ENCODE data around the gene METTL8. TPM values are rescaled to one million over a fixed set of nuclear protein-coding genes. Genes with fewer than 3 reads are reported as not detected.
"Not testable (repeated sequence)": the region's sequence is repeated elsewhere in the genome, so short reads cannot be mapped to it uniquely, and the experiment has no call there.

METTL8 gene
- total and polyA plus RNA-seq, 4 experiments from 2014 or later, result 11.2 to 22.1 (median 18.4) TPM

DNA sequence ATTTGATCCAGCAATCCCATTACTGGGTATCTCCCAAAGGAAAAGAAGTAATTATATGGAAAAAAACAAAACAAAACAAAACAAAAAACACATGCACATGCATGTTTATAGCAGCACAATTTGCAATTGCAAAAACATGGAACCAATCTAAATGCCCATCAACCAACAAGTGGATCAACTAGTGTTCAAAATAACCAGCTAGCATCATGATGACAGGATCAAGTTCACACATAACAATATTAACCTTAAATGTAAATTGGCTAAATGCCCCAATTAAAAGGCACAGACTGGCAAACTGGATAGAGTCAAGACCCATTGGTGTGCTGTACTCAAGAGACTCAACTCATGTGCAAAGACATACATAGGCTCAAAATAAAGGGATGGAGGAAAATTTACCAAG, 55.9 kb downstream of the METTL8 start:
- Mint-ChIP-seq H3K9me3 (peaks cover 8 to 53% (median 38%) of the 10 kb centered on the region in 8 donors), H3K4me3 (peak overlapping the region in 1 of 8 donors; percentile 51), H3K4me1 (peaks cover 0 to 12% (median 3%) of the 10 kb centered on the region in 4 donors), H3K36me3 (peaks cover 58 to 75% of the 10 kb centered on the region in 2 donors)
- POLR2A ChIA-PET (ENCODE audit: partially characterized antibody); H3K4me3 ChIP-seq (ENCODE audit: low read length in 2 of 2); H3K27ac ChIP-seq (ENCODE audit: low read depth, low read length); CTCF ChIA-PET (ENCODE audit: partially characterized antibody); DNase-seq; H3K27ac Mint-ChIP-seq; H3K36me3 ChIP-seq (ENCODE audit: insufficient read depth, low read length); intact Hi-C loops (cut with micrococcal nuclease); H3K4me1 ChIP-seq (ENCODE audit: insufficient read depth, low read length); H3K27me3 Mint-ChIP-seq; H3K9me3 ChIP-seq (ENCODE audit: control insufficient read depth in 1 of 2, low read length in 2 of 2); H3K27me3 ChIP-seq (ENCODE audit: insufficient read depth, low read length): not testable (repeated sequence)

- Mint-ChIP-seq H3K4me3 (no peak overlapping the region), H3K27me3 (no peaks in the 10 kb centered on the region), H3K27ac (no peak overlapping the region), H3K9me3 (peaks cover 0 to 21% (median 17%) of the 10 kb centered on the region in 8 donors), H3K36me3 (peaks cover 16 to 21% of the 10 kb centered on the region in 2 donors), H3K4me1 (no peaks in the 10 kb centered on the region)
- no peaks in the 10 kb centered on the region for H3K9me3 ChIP-seq (ENCODE audit: control insufficient read depth in 1 of 2, low read length in 2 of 2)
- CTCF ChIA-PET (ENCODE audit: partially characterized antibody), result no interaction called here
- no peaks in the 10 kb centered on the region for H3K36me3 ChIP-seq (ENCODE audit: insufficient read depth, low read length)
- H3K27ac ChIP-seq (ENCODE audit: low read depth, low read length), result no peak overlapping the region
- intact Hi-C loops (cut with micrococcal nuclease), result no loop called here
- no peaks in the 10 kb centered on the region for H3K27me3 ChIP-seq (ENCODE audit: insufficient read depth, low read length)
- H3K4me1 ChIP-seq (ENCODE audit: insufficient read depth, low read length), result no peaks in the 10 kb centered on the region
- POLR2A ChIA-PET (ENCODE audit: partially characterized antibody), result no interaction called here
- no peak overlapping the region for H3K4me3 ChIP-seq (ENCODE audit: low read length in 2 of 2)
- no peak for DNase-seq
Measured at GRCh38 chr2:171367692-171368091, 66.1 kb downstream of the METTL8 start.

DNA sequence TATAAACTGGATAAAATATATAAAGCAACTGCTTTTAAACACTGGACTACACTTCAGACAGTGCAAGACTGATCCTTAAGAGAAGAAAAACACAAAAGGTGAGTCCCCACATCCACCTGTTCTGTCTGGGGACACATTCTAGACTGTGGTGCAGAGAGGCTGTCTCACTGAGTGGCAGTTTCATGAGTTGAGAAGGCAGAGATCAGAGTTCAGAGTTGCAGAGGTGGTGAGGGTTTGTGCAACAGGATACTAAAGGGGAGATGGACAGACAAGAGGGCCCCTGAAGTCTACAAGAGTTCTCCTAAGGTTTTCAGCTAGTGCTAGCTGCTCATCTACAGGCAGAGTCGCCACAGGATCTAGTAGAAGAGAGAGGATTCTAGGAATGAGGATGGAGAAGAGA, 68.0 kb downstream of the METTL8 start:
- no peak overlapping the region for H3K27ac Mint-ChIP-seq

DNA sequence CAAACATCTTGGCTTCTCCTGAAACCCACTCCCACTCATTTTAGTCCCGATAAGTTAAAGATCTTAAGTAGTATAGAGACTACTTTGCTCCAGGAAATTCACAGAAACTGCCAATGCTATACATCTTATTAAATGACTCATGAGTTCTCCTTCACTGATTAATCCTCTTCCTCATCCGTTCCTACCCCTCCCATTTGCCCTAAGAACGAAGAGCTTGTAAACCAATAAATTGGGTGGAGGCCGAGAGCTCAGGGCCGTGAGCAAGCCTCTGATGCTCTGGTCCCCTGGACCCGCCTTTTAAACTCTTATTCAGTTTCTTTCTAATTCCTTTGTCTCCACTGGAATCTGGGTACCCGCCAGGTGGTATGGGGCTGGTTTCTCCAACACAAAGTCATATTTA, 68.6 kb downstream of the METTL8 start:
- H3K36me3 ChIP-seq (ENCODE audit: insufficient read depth, low read length), result no peaks in the 10 kb centered on the region
- Mint-ChIP-seq H3K4me3 (no peak overlapping the region), H3K27me3 (no peaks in the 10 kb centered on the region), H3K36me3 (peaks cover 18 to 21% of the 10 kb centered on the region in 2 donors), H3K27ac (no peak overlapping the region), H3K9me3 (peaks cover 0 to 21% (median 17%) of the 10 kb centered on the region in 8 donors), H3K4me1 (peaks cover 0 to 6% (median 4%) of the 10 kb centered on the region in 4 donors)
- H3K4me1 ChIP-seq (ENCODE audit: insufficient read depth, low read length), result no peaks in the 10 kb centered on the region
- no peaks in the 10 kb centered on the region for H3K9me3 ChIP-seq (ENCODE audit: control insufficient read depth in 1 of 2, low read length in 2 of 2)
- H3K27ac ChIP-seq (ENCODE audit: low read depth, low read length), result no peak overlapping the region
- DNase-seq, result no peak
- no peaks in the 10 kb centered on the region for H3K27me3 ChIP-seq (ENCODE audit: insufficient read depth, low read length)
- POLR2A ChIA-PET (ENCODE audit: partially characterized antibody), result no interaction called here
- no peak overlapping the region for H3K4me3 ChIP-seq (ENCODE audit: low read length in 2 of 2)
- intact Hi-C loops (cut with micrococcal nuclease), result no loop called here
- CTCF ChIA-PET (ENCODE audit: partially characterized antibody), result no interaction called here

More for the DNA sequence above, 68.0 kb downstream of the METTL8 start:
- Histone ChIP-seq H3K9me3 (ENCODE audit: control insufficient read depth in 1 of 2, low read length in 2 of 2) (no peaks in the 10 kb centered on the region), H3K4me3 (ENCODE audit: low read length in 2 of 2) (no peak overlapping the region), H3K4me1 (ENCODE audit: insufficient read depth, low read length) (no peaks in the 10 kb centered on the region), H3K27ac (ENCODE audit: low read depth, low read length) (no peak overlapping the region), H3K36me3 (ENCODE audit: insufficient read depth, low read length) (no peaks in the 10 kb centered on the region), H3K27me3 (ENCODE audit: insufficient read depth, low read length) (no peaks in the 10 kb centered on the region)
- H3K4me3 Mint-ChIP-seq, result peak overlapping the region in 1 of 8 donors; percentile 33
- intact Hi-C loops (cut with micrococcal nuclease), result no loop called here
- H3K27me3 Mint-ChIP-seq, result no peaks in the 10 kb centered on the region
- H3K36me3 Mint-ChIP-seq, result peaks cover 16 to 21% of the 10 kb centered on the region in 2 donors
- ChIA-PET CTCF (ENCODE audit: partially characterized antibody) (no interaction called here), POLR2A (ENCODE audit: partially characterized antibody) (no interaction called here)
- H3K9me3 Mint-ChIP-seq, result peaks cover 0 to 21% (median 17%) of the 10 kb centered on the region in 8 donors
- H3K4me1 Mint-ChIP-seq, result peaks cover 0 to 6% (median 4%) of the 10 kb centered on the region in 4 donors
- DNase-seq, result no peak

- Histone ChIP-seq H3K36me3 (ENCODE audit: insufficient read depth, low read length) (no peaks in the 10 kb centered on the region), H3K9me3 (ENCODE audit: control insufficient read depth in 1 of 2, low read length in 2 of 2) (no peaks in the 10 kb centered on the region), H3K27ac (ENCODE audit: low read depth, low read length) (no peak overlapping the region), H3K4me1 (ENCODE audit: insufficient read depth, low read length) (no peaks in the 10 kb centered on the region), H3K27me3 (ENCODE audit: insufficient read depth, low read length) (no peaks in the 10 kb centered on the region), H3K4me3 (ENCODE audit: low read length in 2 of 2) (no peak overlapping the region)
- no peaks in the 10 kb centered on the region for H3K27me3 Mint-ChIP-seq
- H3K36me3 Mint-ChIP-seq, result peaks cover 25 to 34% of the 10 kb centered on the region in 2 donors
- no peak overlapping the region for H3K4me3 Mint-ChIP-seq
- ChIA-PET CTCF (ENCODE audit: partially characterized antibody) (no interaction called here), POLR2A (ENCODE audit: partially characterized antibody) (no interaction called here)
- no peak for DNase-seq
- H3K27ac Mint-ChIP-seq, result peak overlapping the region in 1 of 7 donors; percentile 70
- intact Hi-C loops (cut with micrococcal nuclease), result no loop called here
- peaks cover 0 to 10% (median 7%) of the 10 kb centered on the region in 4 donors for H3K4me1 Mint-ChIP-seq
- H3K9me3 Mint-ChIP-seq, result peaks cover 0 to 21% (median 16%) of the 10 kb centered on the region in 8 donors
Measured at GRCh38 chr2:171362396-171362795, 71.4 kb downstream of the METTL8 start.

DNA sequence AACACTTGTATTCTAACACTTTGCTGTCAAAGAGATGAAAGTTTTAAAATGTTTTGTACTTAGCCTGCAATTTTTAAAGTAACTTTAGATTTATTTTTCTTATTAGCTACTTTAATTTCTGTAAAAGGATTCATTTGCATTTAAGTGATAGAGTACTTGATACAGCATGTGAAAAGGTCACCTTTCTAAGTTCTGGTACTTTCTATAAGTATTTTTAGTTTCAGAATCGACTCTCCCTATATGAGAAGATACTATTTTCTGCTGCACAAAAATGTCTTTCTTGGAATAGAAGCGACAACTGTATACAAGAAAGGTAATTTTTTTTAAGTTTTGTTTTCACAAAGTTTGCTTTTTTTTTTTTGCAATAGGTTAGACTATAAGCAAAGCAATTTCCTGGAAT, 72.9 kb downstream of the METTL8 start:
- DNase-seq, result no peak
- peaks cover 0 to 6% (median 2%) of the 10 kb centered on the region in 8 donors for H3K9me3 Mint-ChIP-seq
- POLR2A ChIA-PET (ENCODE audit: partially characterized antibody), result no interaction called here
- H3K4me1 Mint-ChIP-seq, result peaks cover 0 to 10% (median 7%) of the 10 kb centered on the region in 4 donors
- H3K27me3 Mint-ChIP-seq, result no peaks in the 10 kb centered on the region
- H3K4me3 Mint-ChIP-seq, result no peak overlapping the region
- Histone ChIP-seq H3K9me3 (ENCODE audit: control insufficient read depth in 1 of 2, low read length in 2 of 2) (no peaks in the 10 kb centered on the region), H3K27ac (ENCODE audit: low read depth, low read length) (no peak overlapping the region), H3K36me3 (ENCODE audit: insufficient read depth, low read length) (no peaks in the 10 kb centered on the region), H3K4me3 (ENCODE audit: low read length in 2 of 2) (no peak overlapping the region), H3K4me1 (ENCODE audit: insufficient read depth, low read length) (no peaks in the 10 kb centered on the region), H3K27me3 (ENCODE audit: insufficient read depth, low read length) (no peaks in the 10 kb centered on the region)
- no peak overlapping the region for H3K27ac Mint-ChIP-seq
- intact Hi-C loops (cut with micrococcal nuclease), result no loop called here
- peaks cover 18 to 26% of the 10 kb centered on the region in 2 donors for H3K36me3 Mint-ChIP-seq
- CTCF ChIA-PET (ENCODE audit: partially characterized antibody), result no interaction called here

DNA sequence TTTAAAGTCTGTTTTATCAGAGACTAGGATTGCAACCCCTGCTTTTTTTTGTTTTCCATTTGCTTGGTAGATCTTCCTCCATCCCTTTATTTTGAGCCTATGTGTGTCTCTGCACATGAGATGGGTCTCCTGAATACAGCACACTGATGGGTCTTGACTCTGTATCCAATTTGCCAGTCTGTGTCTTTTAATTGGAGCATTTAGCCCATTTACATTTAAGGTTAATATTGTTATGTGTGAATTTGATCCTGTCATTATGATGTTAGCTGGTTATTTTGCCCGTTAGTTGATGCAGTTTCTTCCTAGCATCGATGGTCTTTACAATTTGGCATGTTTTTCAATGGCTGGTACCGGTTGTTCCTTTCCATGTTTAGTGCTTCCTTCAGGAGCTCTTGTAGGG, 80.0 kb downstream of the METTL8 start:
- intact Hi-C loops (cut with micrococcal nuclease); H3K4me3 Mint-ChIP-seq; H3K4me1 ChIP-seq (ENCODE audit: insufficient read depth, low read length); DNase-seq; H3K27me3 ChIP-seq (ENCODE audit: insufficient read depth, low read length); H3K27ac Mint-ChIP-seq; H3K27ac ChIP-seq (ENCODE audit: low read depth, low read length); H3K4me3 ChIP-seq (ENCODE audit: low read length in 2 of 2); H3K4me1 Mint-ChIP-seq; POLR2A ChIA-PET (ENCODE audit: partially characterized antibody); H3K27me3 Mint-ChIP-seq; CTCF ChIA-PET (ENCODE audit: partially characterized antibody); H3K9me3 ChIP-seq (ENCODE audit: control insufficient read depth in 1 of 2, low read length in 2 of 2); H3K36me3 ChIP-seq (ENCODE audit: insufficient read depth, low read length): not testable (repeated sequence)
- peaks cover 11 to 19% of the 10 kb centered on the region in 2 donors for H3K36me3 Mint-ChIP-seq
- H3K9me3 Mint-ChIP-seq, result peaks cover 0 to 24% (median 8%) of the 10 kb centered on the region in 8 donors

GRCh38 chr2:171348056-171348455, 85.7 kb downstream of the METTL8 start:
- Mint-ChIP-seq H3K4me3 (no peak overlapping the region), H3K9me3 (peaks cover 0 to 20% (median 5%) of the 10 kb centered on the region in 8 donors), H3K27ac (peak overlapping the region in 2 of 7 donors; percentile 12 to 51), H3K4me1 (peaks cover 14 to 24% (median 19%) of the 10 kb centered on the region in 4 donors), H3K27me3 (no peaks in the 10 kb centered on the region), H3K36me3 (peaks cover under 1% of the 10 kb centered on the region in 2 donors)
- ChIA-PET CTCF (ENCODE audit: partially characterized antibody) (interaction anchor here (0.6 kb wide), 1 partner anchor 65 kb away, joined by 3 read pairs; no protein-coding TSS in a partner anchor), POLR2A (ENCODE audit: partially characterized antibody) (no interaction called here)
- intact Hi-C loops (cut with micrococcal nuclease), result no loop called here
- no peaks in the 10 kb centered on the region for H3K9me3 ChIP-seq (ENCODE audit: control insufficient read depth in 1 of 2, low read length in 2 of 2)
- H3K27ac ChIP-seq (ENCODE audit: low read depth, low read length), result no peak overlapping the region
- no peaks in the 10 kb centered on the region for H3K36me3 ChIP-seq (ENCODE audit: insufficient read depth, low read length)
- DNase-seq, result no peak
- no peaks in the 10 kb centered on the region for H3K27me3 ChIP-seq (ENCODE audit: insufficient read depth, low read length)
- no peak overlapping the region for H3K4me3 ChIP-seq (ENCODE audit: low read length in 2 of 2)
- peaks cover 13% of the 10 kb centered on the region for H3K4me1 ChIP-seq (ENCODE audit: insufficient read depth, low read length)
